ENCODE data around the gene ZNG1C. TPM values are rescaled to one million over a fixed set of nuclear protein-coding genes. Genes with fewer than 3 reads are reported as not detected.
"Not testable (repeated sequence)": the region's sequence is repeated elsewhere in the genome, so short reads cannot be mapped to it uniquely, and the experiment has no call there.

The ZNG1C gene
- polyA plus RNA-seq, 1 donor = 22.7 TPM

DNA sequence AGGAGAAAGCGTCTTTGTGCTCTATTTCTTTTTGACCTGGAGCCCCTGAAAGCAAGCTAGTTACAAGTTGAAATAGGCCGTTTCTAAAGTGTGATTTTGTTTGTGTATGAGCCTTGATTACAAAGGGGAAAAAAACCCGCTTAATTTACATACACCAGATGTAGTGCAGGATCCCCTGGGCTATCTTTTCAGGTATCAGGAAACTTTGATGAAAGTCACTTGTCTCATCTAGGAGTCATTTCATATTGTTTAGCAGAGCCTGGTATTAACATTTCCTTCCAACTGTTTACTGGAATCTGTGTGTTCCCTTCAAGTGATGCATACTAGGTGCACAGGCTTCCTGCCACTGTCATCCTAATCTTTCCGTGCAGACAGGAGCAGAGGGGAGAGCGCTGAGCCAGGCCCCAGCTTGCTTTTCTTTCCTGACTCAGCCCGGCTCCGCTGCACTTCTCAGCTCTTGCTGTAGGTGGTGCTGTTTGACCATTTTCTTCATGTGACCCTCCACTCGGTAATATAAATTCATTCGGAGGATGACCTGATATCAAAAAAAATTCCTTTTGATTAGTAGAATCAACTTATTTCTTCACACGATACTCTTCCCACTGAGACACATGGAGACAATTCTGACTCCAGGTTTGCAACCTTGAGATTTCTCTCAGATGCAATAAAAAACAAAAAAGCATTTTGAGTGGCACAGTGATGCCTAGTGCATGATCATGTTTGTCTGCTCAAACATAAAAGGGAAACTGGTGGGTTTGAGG is 100.7 kb downstream of the ZNG1C start:
- DNase-seq (ENCODE audit: low read depth) = not testable (repeated sequence)

DNA sequence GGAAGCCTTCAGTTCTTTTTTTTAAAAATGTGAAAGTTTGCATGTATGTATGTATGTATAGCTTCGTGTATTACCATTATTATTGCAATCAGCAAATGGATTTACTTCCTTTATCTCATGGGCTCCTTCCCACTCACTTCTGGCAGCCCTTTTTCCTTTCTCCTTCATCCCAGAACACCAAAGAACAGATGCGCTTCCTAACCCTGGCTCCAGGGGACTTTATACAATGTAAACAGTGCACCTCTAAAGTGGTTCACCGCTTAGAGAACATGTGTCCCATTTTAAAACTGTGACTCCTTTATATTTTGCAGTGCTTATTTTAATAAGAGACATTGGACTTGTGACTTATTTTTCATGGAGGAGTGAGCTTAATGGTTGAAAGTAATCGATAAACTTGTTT is 101.5 kb downstream of the ZNG1C start:
- not testable (repeated sequence) for DNase-seq (ENCODE audit: low read depth)

DNA sequence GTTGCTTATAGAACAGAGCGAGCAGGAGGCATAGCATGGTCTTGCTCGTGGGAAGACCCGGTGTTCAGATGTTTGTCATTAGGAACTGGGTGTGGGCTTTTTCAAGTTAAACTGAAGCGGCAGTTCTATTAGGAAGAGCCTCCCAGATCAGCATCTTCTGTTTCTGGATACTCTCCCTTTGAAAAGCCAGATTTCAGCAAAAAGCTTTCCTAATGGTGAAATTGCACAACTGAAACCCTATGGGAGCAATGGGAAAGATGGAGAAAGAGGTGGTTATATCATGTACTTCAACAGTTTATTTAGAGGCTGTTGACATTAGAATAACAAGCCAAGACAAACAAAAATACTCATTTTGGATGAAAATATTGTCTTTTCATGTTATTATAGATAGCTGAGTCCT is 102.2 kb downstream of the ZNG1C start:
- not testable (repeated sequence) for DNase-seq (ENCODE audit: low read depth)

Other genes with a start within 250 kb of the ZNG1C start
- gene FOXD4L3, start 60.9 kb downstream of the ZNG1C start, polyA plus RNA-seq (ENCODE audit: insufficient read length) = 0.29 TPM
- 49.0 TPM for gene PGM5, start 114.6 kb downstream of the ZNG1C start, polyA plus RNA-seq (ENCODE audit: insufficient read length)